ENCODE results near the gene USP54. TPM values are rescaled to one million over a fixed set of nuclear protein-coding genes. Genes with fewer than 3 reads are reported as not detected.
"Not testable (repeated sequence)": the region's sequence is repeated elsewhere in the genome, so short reads cannot be mapped to it uniquely, and the experiment has no call there.

Gene USP54
- total RNA-seq, 2 experiments from 2014 or later: 2.7 to 3.2 TPM

DNA sequence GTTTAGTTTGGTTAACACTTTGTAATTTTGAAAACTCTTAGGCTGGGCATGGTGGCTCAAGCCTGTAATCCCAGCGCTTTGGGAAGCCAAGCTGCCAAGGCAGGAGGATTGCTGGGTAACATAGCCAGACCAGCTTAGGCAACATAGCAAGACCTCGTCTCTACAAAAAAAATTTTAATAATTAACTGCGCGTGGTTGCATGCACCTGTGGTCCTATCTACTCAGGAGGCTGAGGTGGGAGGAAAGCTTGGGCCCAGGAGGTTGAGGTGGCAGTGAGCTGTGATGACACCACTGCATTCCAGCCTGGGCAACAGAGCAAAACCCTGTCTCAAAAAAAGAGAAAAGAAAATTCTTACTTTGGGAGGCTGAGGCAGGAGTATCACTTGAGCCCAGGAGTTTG lies 31.9 kb upstream of the USP54 start:
- no peak overlapping the region for H3K4me3 Mint-ChIP-seq
- Histone ChIP-seq H3K4me1 (ENCODE audit: insufficient read depth, low read length) (peaks cover 17% of the 10 kb centered on the region), H3K27me3 (ENCODE audit: control insufficient read depth in 1 of 2, insufficient read depth in 2 of 2, low read length in 2 of 2) (no peaks in the 10 kb centered on the region), H3K27ac (ENCODE audit: low read depth in 1 of 2, low read length in 2 of 2) (no peak overlapping the region), H3K4me3 (ENCODE audit: low read length) (no peak overlapping the region), H3K9me3 (ENCODE audit: control insufficient read depth in 1 of 2, insufficient read depth in 1 of 2, low read length in 2 of 2) (no peaks in the 10 kb centered on the region), H3K36me3 (ENCODE audit: insufficient read depth, low read length) (no peaks in the 10 kb centered on the region)
- intact Hi-C loops (cut with DNase I, micrococcal nuclease): loop anchor here in 1 of 2 experiments (10.0 kb wide), 1 partner anchor 208 kb away; the partner anchor contains the start of gene ANXA7
- no peak for TF ChIP-seq CTCF (IDR thresholded peaks at IDR 0.05)
- ChIA-PET CTCF (no interaction called here), POLR2A (no interaction called here)
- H3K27me3 Mint-ChIP-seq: no peaks in the 10 kb centered on the region
- H3K27ac Mint-ChIP-seq: no peak overlapping the region
- no peak for ATAC-seq (ENCODE audit: poor library complexity)
- DNase-seq: no peak
- H3K4me1 Mint-ChIP-seq (ENCODE audit: low read depth): peaks cover 25% of the 10 kb centered on the region
- no peaks in the 10 kb centered on the region for H3K9me3 Mint-ChIP-seq
- H3K36me3 Mint-ChIP-seq (ENCODE audit: low read depth): peaks cover 14% of the 10 kb centered on the region

DNA sequence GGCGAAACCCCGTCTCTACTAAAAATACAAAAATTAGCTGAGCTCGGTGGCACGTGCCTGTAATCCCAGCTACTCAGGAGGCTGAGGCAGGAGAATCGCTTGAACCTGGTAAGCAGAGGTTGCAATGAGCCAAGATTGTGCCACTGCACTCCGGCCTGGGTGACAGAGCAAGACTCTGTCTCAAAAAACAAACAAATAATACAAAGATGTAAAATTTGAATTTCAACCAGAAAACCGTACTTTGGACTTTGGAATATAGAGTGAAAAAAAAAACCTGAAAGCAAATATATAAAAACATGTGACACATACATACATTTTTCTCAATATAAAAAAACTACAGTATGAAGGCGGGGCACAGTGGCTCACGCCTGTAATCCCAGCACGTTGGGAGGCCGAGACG lies 29.8 kb upstream of the USP54 start:
- ATAC-seq (ENCODE audit: poor library complexity); H3K9me3 ChIP-seq (ENCODE audit: control insufficient read depth in 1 of 2, insufficient read depth in 1 of 2, low read length in 2 of 2); DNase-seq; H3K4me1 ChIP-seq (ENCODE audit: insufficient read depth, low read length); H3K36me3 ChIP-seq (ENCODE audit: insufficient read depth, low read length); H3K27me3 ChIP-seq (ENCODE audit: control insufficient read depth in 1 of 2, insufficient read depth in 2 of 2, low read length in 2 of 2); H3K9me3 Mint-ChIP-seq; H3K27me3 Mint-ChIP-seq; H3K4me3 ChIP-seq (ENCODE audit: low read length); H3K4me3 Mint-ChIP-seq; H3K27ac Mint-ChIP-seq; POLR2A ChIA-PET; H3K27ac ChIP-seq (ENCODE audit: low read depth in 1 of 2, low read length in 2 of 2): not testable (repeated sequence)
- H3K36me3 Mint-ChIP-seq (ENCODE audit: low read depth): peaks cover 12% of the 10 kb centered on the region
- CTCF ChIA-PET: interaction anchor here (1.6 kb wide), 1 partner anchor 10 kb away, joined by 3 read pairs; no protein-coding TSS in a partner anchor
- intact Hi-C loops (cut with DNase I, micrococcal nuclease): loop anchor here in 1 of 2 experiments (10.0 kb wide), 1 partner anchor 206 kb away; the partner anchor contains the start of gene ANXA7
- H3K4me1 Mint-ChIP-seq (ENCODE audit: low read depth): peaks cover 13% of the 10 kb centered on the region

- POLR2A ChIA-PET; H3K4me3 Mint-ChIP-seq; H3K9me3 Mint-ChIP-seq; H3K27ac Mint-ChIP-seq; H3K4me1 ChIP-seq (ENCODE audit: insufficient read depth, low read length); CTCF ChIA-PET; DNase-seq; ATAC-seq (ENCODE audit: poor library complexity); H3K27ac ChIP-seq (ENCODE audit: low read depth in 1 of 2, low read length in 2 of 2); H3K4me3 ChIP-seq (ENCODE audit: low read length); H3K36me3 ChIP-seq (ENCODE audit: insufficient read depth, low read length); H3K9me3 ChIP-seq (ENCODE audit: control insufficient read depth in 1 of 2, insufficient read depth in 1 of 2, low read length in 2 of 2); H3K27me3 ChIP-seq (ENCODE audit: control insufficient read depth in 1 of 2, insufficient read depth in 2 of 2, low read length in 2 of 2); intact Hi-C loops (cut with DNase I, micrococcal nuclease); H3K4me1 Mint-ChIP-seq (ENCODE audit: low read depth); H3K36me3 Mint-ChIP-seq (ENCODE audit: low read depth); H3K27me3 Mint-ChIP-seq: not testable (repeated sequence)
Observed at GRCh38 chr10:73617143-73617542, 26.0 kb upstream of the USP54 start.

- Histone ChIP-seq H3K36me3 (ENCODE audit: insufficient read depth, low read length) (no peaks in the 10 kb centered on the region), H3K27ac (ENCODE audit: low read depth in 1 of 2, low read length in 2 of 2) (no peak overlapping the region), H3K9me3 (ENCODE audit: control insufficient read depth in 1 of 2, insufficient read depth in 1 of 2, low read length in 2 of 2) (no peaks in the 10 kb centered on the region), H3K27me3 (ENCODE audit: control insufficient read depth in 1 of 2, insufficient read depth in 2 of 2, low read length in 2 of 2) (no peaks in the 10 kb centered on the region), H3K4me1 (ENCODE audit: insufficient read depth, low read length) (no peaks in the 10 kb centered on the region), H3K4me3 (ENCODE audit: low read length) (no peak overlapping the region)
- POLR2A ChIA-PET: no interaction called here
- Mint-ChIP-seq H3K9me3 (no peaks in the 10 kb centered on the region), H3K4me1 (ENCODE audit: low read depth) (no peaks in the 10 kb centered on the region), H3K4me3 (no peak overlapping the region), H3K27me3 (no peaks in the 10 kb centered on the region), H3K27ac (no peak overlapping the region), H3K36me3 (ENCODE audit: low read depth) (no peaks in the 10 kb centered on the region)
- ATAC-seq (ENCODE audit: poor library complexity) (no peak), DNase-seq (no peak)
- CTCF ChIA-PET: no interaction called here
- intact Hi-C loops (cut with DNase I, micrococcal nuclease): no loop called here
- TF ChIP-seq CTCF (IDR thresholded peaks at IDR 0.05): no peak
Observed at GRCh38 chr10:73614720-73615119, 23.6 kb upstream of the USP54 start.
